MCF 10A (cell line): ENCODE measurements around the gene DUSP6. TPM values are rescaled to one million over a fixed set of nuclear protein-coding genes. Genes with fewer than 3 reads are reported as not detected.

Source experiments
- BruUV-seq: library from RNA; stranded (reverse); fragments of 400-500 nt; replicated peaks from 2 replicates; lab custom pipeline; 2021; lab: Mats Ljungman, UMichigan
- CTCF ChIA-PET: fragments of 300-600 bp; sonication (Branson Sonifier 250); formaldehyde crosslinking; extraction: SDS; loops from one replicate; lab custom pipeline; 2021; ENCODE audit warnings: antibody characterized with exemption, inconsistent platforms; lab: Yijun Ruan, JAX
- POLR2A ChIA-PET: fragments of 300-600, 350-650 bp; sonication (Branson Sonifier 250); formaldehyde crosslinking; extraction: SDS; loops from one replicate; lab custom pipeline; 2020; ENCODE audit warnings: antibody characterized with exemption, inconsistent platforms; lab: Yijun Ruan, JAX
- DNase-seq: peaks from one replicate; pipeline ENCODE4 v3.0.0-alpha.2; 2018; ENCODE audit not compliant: unreplicated experiment
- H3K27ac Mint-ChIP-seq: one replicate; pipeline ENCODE4 v1.8.0; 2022; ENCODE audit warnings: mild to moderate bottlenecking, low read depth, mixed read lengths; ENCODE audit not compliant: unreplicated experiment
- H3K27me3 Mint-ChIP-seq: one replicate; pipeline ENCODE4 v1.8.0; 2022; ENCODE audit warnings: mixed read lengths; ENCODE audit not compliant: insufficient read depth, unreplicated experiment
- H3K36me3 Mint-ChIP-seq: one replicate; pipeline ENCODE4 v1.8.0; 2022; ENCODE audit warnings: mild to moderate bottlenecking, moderate library complexity, mixed read lengths; ENCODE audit not compliant: insufficient read depth, unreplicated experiment
- H3K4me1 Mint-ChIP-seq: one replicate; pipeline ENCODE4 v1.8.0; 2022; ENCODE audit warnings: mixed read lengths; ENCODE audit not compliant: insufficient read depth, unreplicated experiment
- H3K4me3 Mint-ChIP-seq: one replicate; pipeline ENCODE4 v1.8.0; 2022; ENCODE audit warnings: mild to moderate bottlenecking, moderate library complexity, mixed read lengths; ENCODE audit not compliant: unreplicated experiment
- H3K9me3 Mint-ChIP-seq: one replicate; pipeline ENCODE4 v1.8.0; 2022; ENCODE audit warnings: mixed read lengths; ENCODE audit not compliant: unreplicated experiment
- CTCF ChIP-seq: fragments of 200-600 bp; IDR thresholded peaks from one replicate; pipeline ENCODE4 v1.8.0; 2022; ENCODE audit warnings: antibody characterized with exemption, mild to moderate bottlenecking; ENCODE audit not compliant: unreplicated experiment
- intact Hi-C: fragments of 100-400 bp; cut with micrococcal nuclease; formaldehyde crosslinking; loops from 2 replicates; pipeline ENCODE4 v1.14.1; 2022
- total RNA-seq: library from RNA; stranded (reverse); gene quantifications from 2 replicates; pipeline ENCODE4 v1.2.3, GENCODE V29; 2022

DUSP6 gene
- total RNA-seq, 1 experiment from 2014 or later, result 149 TPM

- CTCF ChIA-PET, result interaction anchor here (0.6 kb wide), 1 partner anchor 109 kb away, joined by 3 read pairs; no protein-coding TSS in a partner anchor
- POLR2A ChIA-PET, result no interaction called here
- H3K27ac Mint-ChIP-seq, result no peak overlapping the region
- peaks cover 44% of the 10 kb centered on the region for H3K4me1 Mint-ChIP-seq
- no peaks in the 10 kb centered on the region for H3K27me3 Mint-ChIP-seq
- no peak overlapping the region for H3K4me3 Mint-ChIP-seq
- H3K36me3 Mint-ChIP-seq, result no peaks in the 10 kb centered on the region
- H3K9me3 Mint-ChIP-seq, result no peaks in the 10 kb centered on the region
- no peak for DNase-seq
- no TSS peak for BruUV-seq
- intact Hi-C loops, result no loop called here
- TF ChIP-seq CTCF, result no peak
Measured at GRCh38 chr12:89366676-89367364, 14.5 kb upstream of the DUSP6 start.

GRCh38 chr12:89364631-89365030, 12.3 kb upstream of the DUSP6 start:
- TF ChIP-seq CTCF, result no peak
- Mint-ChIP-seq H3K9me3 (no peaks in the 10 kb centered on the region), H3K36me3 (peaks cover 6% of the 10 kb centered on the region), H3K27ac (no peak overlapping the region), H3K4me3 (no peak overlapping the region), H3K4me1 (peaks cover 23% of the 10 kb centered on the region), H3K27me3 (no peaks in the 10 kb centered on the region)
- CTCF ChIA-PET, result interaction anchor here (1.0 kb wide), 1 partner anchor 63 kb away, joined by 3 read pairs; no protein-coding TSS in a partner anchor
- BruUV-seq, result no TSS peak
- intact Hi-C loops, result no loop called here
- DNase-seq, result no peak
- POLR2A ChIA-PET, result interaction anchor here (1.3 to 1.9 kb wide), 3 partner anchors 10 to 20 kb away, joined by 3 to 10 read pairs (median 6); partner anchors contain the start of gene DUSP6

GRCh38 chr12:89364058-89364457, 11.8 kb upstream of the DUSP6 start:
- Mint-ChIP-seq H3K4me3 (no peak overlapping the region), H3K27me3 (no peaks in the 10 kb centered on the region), H3K36me3 (peaks cover 6% of the 10 kb centered on the region), H3K27ac (no peak overlapping the region), H3K4me1 (peaks cover 18% of the 10 kb centered on the region), H3K9me3 (no peaks in the 10 kb centered on the region)
- CTCF ChIA-PET, result interaction anchor here (0.6 to 1.0 kb wide), 2 partner anchors 64 to 320 kb away, joined by 3 read pairs; no protein-coding TSS in a partner anchor
- TF ChIP-seq CTCF, result no peak
- intact Hi-C loops, result no loop called here
- BruUV-seq, result no TSS peak
- POLR2A ChIA-PET, result interaction anchor here (0.8 to 1.9 kb wide), 2 partner anchors 9 to 12 kb away, joined by 3 to 10 read pairs; partner anchors contain the start of gene DUSP6
- no peak for DNase-seq

GRCh38 chr12:89363582-89363981, 11.3 kb upstream of the DUSP6 start:
- H3K27ac Mint-ChIP-seq, result no peak overlapping the region
- ChIA-PET CTCF (interaction anchor here (0.6 to 0.7 kb wide), 2 partner anchors 19 to 319 kb away, joined by 3 to 4 read pairs; no protein-coding TSS in a partner anchor), POLR2A (interaction anchor here (0.8 kb wide), 1 partner anchor 10 kb away, joined by 3 read pairs; no protein-coding TSS in a partner anchor)
- DNase-seq, result no peak
- no peak overlapping the region for H3K4me3 Mint-ChIP-seq
- BruUV-seq, result no TSS peak
- no peaks in the 10 kb centered on the region for H3K27me3 Mint-ChIP-seq
- no peak for TF ChIP-seq CTCF
- peaks cover 16% of the 10 kb centered on the region for H3K4me1 Mint-ChIP-seq
- H3K36me3 Mint-ChIP-seq, result peaks cover 6% of the 10 kb centered on the region
- H3K9me3 Mint-ChIP-seq, result no peaks in the 10 kb centered on the region
- intact Hi-C loops, result no loop called here
